ENCODE results near the gene KDM5C.
"Not testable (repeated sequence)": the region's sequence is repeated elsewhere in the genome, so short reads cannot be mapped to it uniquely, and the experiment has no call there.

KDM5C gene

GRCh38 chrX:53190363-53190960, 34.5 kb downstream of the KDM5C start:
- no peak for DNase-seq (ENCODE audit: low read depth, low spot score)

GRCh38 chrX:53188763-53189162, 36.2 kb downstream of the KDM5C start:
- no peak for DNase-seq (ENCODE audit: low read depth, low spot score)

GRCh38 chrX:53186351-53186750, 38.7 kb downstream of the KDM5C start:
- DNase-seq (ENCODE audit: low read depth, low spot score) = no peak

GRCh38 chrX:53184836-53185235, 40.2 kb downstream of the KDM5C start:
- DNase-seq (ENCODE audit: low read depth, low spot score) = no peak

GRCh38 chrX:53171356-53171755, 53.7 kb downstream of the KDM5C start:
- DNase-seq (ENCODE audit: low read depth, low spot score) = no peak

- no peak for DNase-seq (ENCODE audit: low read depth, low spot score)
Observed at GRCh38 chrX:53166103-53166502, 58.9 kb downstream of the KDM5C start.

GRCh38 chrX:53164566-53164965, 60.4 kb downstream of the KDM5C start:
- not testable (repeated sequence) for DNase-seq (ENCODE audit: low read depth, low spot score)

GRCh38 chrX:53163436-53163835, 61.6 kb downstream of the KDM5C start:
- no peak for DNase-seq (ENCODE audit: low read depth, low spot score)

- no peak for DNase-seq (ENCODE audit: low read depth, low spot score)
Observed at GRCh38 chrX:53160297-53160983, 64.6 kb downstream of the KDM5C start.

GRCh38 chrX:53159184-53159583, 65.8 kb downstream of the KDM5C start:
- no peak for DNase-seq (ENCODE audit: low read depth, low spot score)

- no peak for DNase-seq (ENCODE audit: low read depth, low spot score)
Observed at GRCh38 chrX:53156207-53156596, 68.8 kb downstream of the KDM5C start.

GRCh38 chrX:53155512-53156206, 69.3 kb downstream of the KDM5C start:
- no peak for DNase-seq (ENCODE audit: low read depth, low spot score)

GRCh38 chrX:53153581-53153980, 71.4 kb downstream of the KDM5C start:
- no peak for DNase-seq (ENCODE audit: low read depth, low spot score)
